Pulmonary artery endothelial cell (primary cell): ENCODE measurements around the gene MS4A5. TPM values are rescaled to one million over a fixed set of nuclear protein-coding genes. Genes with fewer than 3 reads are reported as not detected.
"Not testable (repeated sequence)": the region's sequence is repeated elsewhere in the genome, so short reads cannot be mapped to it uniquely, and the experiment has no call there.

Experiments
- DNase-seq: peaks from one replicate; pipeline ENCODE4 v3.0.0-alpha.2; 2011; ENCODE audit warnings: low read depth, low spot score
- total RNA-seq: library from RNA; depleted of rRNA; stranded (reverse); fragments of >200 nt; gene quantifications from 2 replicates; pipeline ENCODE4 v1.2.3, GENCODE V29; 2014

MS4A5 gene
- not detected in 2 replicates for total RNA-seq

DNA sequence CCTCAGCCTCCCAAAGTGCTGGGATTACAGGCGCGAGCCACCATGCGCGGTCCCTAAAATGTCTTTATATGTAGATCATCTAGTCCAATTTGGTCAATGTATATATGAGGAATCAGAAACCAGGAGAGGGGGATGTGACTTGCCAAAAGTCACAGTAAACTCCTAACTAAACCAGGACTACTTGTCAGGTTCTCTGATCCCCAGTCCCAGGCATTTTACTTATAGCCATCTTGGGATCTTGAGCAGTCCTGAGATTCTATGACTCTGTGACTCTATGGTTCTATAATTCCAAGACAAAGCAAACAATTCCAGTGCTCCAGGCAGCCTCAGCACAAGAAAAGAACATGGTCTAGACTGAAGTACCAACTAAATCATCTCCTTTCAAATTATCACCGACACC is at the start of gene MS4A5:
Gene MS4A5, plus strand, starts transcription at position 301 of the 400 bp plus-strand sequence. CDS start 103 bp downstream, outside the sequence.
- DNase-seq: no peak

DNA sequence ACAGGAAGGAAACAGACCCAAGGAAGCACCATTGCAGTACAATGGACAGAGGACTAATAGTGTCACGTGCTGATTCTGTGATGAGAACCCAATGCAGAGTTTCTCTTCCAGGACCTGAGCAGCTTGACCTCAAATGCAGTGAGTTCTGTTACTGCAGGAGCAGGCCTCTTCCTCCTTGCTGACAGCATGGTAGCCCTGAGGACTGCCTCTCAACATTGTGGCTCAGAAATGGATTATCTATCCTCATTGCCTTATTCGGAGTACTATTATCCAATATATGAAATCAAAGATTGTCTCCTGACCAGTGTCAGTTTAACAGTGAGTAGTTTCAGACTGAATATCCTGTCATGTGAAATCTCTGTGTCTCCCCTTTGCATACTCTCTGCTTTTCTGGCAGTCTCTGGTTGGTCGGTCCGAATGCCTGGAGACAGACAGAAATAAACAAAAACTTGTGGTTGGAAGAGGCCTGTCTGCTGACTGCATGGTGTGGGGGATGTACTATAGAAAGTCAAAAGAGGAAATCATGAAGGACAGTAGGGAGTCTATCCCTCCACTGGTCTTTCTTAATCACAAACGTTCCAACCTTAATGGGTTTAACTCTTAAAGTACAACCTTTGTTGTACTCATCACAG is 40.0 kb upstream of the MS4A5 start:
- no peak for DNase-seq

DNA sequence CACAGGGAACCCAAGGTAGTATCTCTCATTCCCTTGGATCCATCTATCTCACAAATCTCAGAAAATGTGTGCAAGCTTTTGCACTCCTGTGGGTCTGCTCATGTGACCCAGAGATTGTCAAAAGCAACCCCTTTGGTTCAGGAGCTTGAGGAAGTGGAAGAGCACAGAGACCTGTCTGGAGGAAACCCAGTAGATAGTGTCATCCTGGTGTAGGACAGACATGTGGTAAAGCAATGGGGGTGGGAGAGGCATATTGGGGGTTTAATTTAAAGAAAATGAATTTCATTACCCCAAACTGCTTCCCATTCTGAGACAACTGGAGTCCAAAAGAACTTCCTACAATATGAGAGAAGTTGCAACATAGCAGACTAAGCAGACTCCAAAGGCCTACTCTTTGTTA is 39.0 kb upstream of the MS4A5 start:
- DNase-seq: no peak

GRCh38 chr11:60392361-60392760 is 37.0 kb upstream of the MS4A5 start:
- no peak for DNase-seq

DNA sequence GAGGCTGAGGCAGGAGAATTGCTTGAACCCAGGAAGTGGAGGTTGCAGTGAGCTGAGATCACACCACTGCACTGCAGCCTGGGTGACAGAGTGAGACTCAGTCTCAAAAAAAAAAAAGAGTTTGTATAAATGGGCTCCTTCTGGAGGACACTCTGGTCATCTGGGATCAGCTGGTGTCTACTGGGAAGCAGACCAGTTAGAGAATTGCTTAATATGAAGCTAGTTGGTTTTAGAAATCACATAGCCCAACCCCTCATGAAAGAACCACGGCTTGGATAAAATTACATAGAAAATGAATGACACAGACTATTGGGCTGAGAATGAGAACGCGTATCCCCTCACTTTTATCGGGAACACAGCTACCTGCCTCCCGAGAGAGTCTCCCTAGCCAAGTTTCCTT is 36.4 kb upstream of the MS4A5 start:
- no peak for DNase-seq

- DNase-seq: no peak
These were observed 34.5 kb upstream of the MS4A5 start for GRCh38 chr11:60394666-60395380.

DNA sequence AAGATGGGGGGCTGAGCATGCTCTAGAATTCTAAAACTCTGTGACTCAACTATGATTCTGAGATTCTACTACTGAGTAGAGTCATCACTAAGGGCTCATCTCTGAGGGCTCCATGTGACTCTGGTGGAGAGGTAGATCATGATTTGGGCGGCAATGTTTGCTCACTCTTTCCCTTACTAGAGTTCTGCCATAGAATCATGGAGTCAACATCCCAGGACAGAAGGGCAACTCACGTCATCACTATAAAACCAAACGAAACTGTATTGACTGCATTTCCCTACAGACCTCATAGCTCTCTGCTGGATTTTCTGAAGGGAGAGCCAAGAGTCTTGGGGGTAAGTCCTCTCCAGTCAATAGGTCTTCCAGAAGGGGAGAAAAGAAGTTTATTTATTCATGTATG is 33.0 kb upstream of the MS4A5 start, which contains the start of gene MS4A14:
Gene MS4A14, plus strand, starts transcription at position 78 of the 400 bp plus-strand sequence. Its CDS starts 120 bp downstream, at position 198.
- DNase-seq: no peak

GRCh38 chr11:60396799-60397198 is 32.6 kb upstream of the MS4A5 start:
- DNase-seq: no peak

GRCh38 chr11:60420015-60420414 is 9.4 kb upstream of the MS4A5 start:
- DNase-seq: no peak

- DNase-seq: no peak
These were observed 6.8 kb upstream of the MS4A5 start for GRCh38 chr11:60422609-60423008.

- DNase-seq: no peak
These were observed 855 bp upstream of the MS4A5 start for GRCh38 chr11:60428517-60428916.

DNA sequence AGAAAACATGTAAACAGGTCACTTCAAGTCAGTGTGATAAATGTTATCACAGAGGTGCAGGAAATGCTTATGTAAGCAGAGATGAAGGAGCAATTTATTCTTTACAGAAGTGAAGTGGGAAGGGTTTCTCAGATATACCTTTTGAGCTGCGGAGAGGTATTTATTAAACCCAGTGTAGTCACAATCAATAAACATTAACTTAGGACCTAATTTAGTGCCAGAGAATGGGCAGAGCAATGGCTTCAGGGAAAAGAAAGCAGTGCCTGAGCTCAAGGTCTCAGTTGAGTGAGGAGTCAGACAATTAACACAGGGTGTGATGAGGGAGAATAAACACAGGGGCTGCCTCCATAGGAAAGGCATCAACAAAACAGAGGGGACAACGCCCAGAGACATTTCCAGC is 1.9 kb downstream of the MS4A5 start:
- DNase-seq: no peak

DNA sequence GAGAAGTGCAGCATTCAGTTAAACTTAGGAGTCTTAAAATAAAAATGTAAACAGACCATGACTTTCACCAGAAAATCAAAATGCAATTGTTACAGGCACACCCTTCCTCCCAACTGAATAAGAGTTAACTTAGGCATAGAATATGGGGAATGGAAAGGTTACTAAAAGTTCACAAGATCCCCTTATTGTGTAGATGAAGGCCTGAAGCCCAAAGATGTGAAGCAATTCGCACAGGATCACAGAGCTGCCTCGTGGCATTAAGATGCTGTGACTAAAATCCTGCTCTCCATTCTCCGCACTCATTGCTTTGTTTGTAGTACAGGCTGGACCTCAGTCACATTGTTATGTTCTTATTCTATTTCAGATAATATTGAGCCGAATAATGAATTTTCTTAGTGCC is 4.0 kb downstream of the MS4A5 start:
- DNase-seq: no peak

GRCh38 chr11:60447070-60447469 is 17.7 kb downstream of the MS4A5 start:
- DNase-seq: no peak

DNA sequence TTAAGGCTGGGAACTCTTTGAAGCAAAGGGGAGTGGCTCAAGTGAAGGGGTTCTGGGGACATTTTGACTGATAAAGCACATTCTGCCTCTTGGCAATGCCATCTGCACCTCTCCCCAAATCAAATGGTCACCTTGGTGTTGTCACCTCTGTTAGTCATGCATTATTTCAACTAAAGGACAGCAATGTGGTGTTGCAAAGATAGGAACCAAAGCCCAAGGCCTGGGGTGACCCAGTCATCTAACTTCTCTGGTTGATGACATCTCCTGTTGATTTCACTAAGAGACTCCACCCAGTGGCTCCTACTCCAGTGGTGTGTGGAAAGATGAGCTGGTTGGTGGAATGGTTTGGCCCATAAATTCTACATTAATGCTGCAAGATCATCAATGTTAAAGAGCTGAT is 18.5 kb downstream of the MS4A5 start:
- DNase-seq: no peak

DNA sequence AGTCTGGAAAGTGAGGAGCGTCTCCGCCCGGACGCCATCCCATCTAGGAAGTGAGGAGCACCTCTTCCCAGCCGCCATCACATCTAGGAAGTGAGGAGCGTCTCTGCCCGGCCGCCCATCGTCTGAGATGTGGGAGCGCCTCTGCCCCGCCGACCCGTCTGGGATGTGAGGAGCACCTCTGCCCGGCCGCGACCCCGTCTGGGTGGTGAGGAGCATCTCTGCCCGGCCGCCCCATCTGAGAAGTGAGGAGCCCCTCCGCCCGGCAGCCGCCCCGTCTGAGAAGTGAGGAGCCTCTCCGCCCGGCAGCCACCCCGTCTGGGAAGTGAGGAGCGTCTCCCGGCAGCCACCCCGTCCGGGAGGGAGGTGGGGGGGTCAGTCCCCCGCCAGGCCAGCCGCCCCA is 21.8 kb downstream of the MS4A5 start:
- DNase-seq: not testable (repeated sequence)

DNA sequence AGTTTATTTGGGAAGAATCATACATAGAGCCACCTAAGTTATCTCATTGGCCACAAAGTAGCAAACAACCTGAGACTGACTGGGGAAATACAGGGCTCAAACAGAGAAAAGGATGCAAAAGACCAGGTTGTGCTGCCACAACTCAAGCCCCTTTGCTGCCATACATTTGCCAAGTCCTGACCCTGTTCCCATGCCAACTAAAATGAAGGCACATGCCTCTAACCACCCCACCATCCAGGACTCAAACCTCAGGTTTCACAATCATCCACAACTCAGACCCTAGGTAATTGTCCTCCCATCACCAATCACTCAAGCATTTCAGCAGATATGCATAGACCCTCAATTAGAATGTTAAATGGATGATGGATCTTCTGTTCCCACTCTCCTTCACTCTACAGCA is 24.8 kb downstream of the MS4A5 start:
- DNase-seq: no peak

- DNase-seq: no peak
These were observed 26.2 kb downstream of the MS4A5 start, which contains the start of gene MS4A1 for GRCh38 chr11:60455531-60456042. TSS of gene MS4A1 (plus strand) at chr11:60455847. CDS start at chr11:60462375, 6,528 bp downstream.

DNA sequence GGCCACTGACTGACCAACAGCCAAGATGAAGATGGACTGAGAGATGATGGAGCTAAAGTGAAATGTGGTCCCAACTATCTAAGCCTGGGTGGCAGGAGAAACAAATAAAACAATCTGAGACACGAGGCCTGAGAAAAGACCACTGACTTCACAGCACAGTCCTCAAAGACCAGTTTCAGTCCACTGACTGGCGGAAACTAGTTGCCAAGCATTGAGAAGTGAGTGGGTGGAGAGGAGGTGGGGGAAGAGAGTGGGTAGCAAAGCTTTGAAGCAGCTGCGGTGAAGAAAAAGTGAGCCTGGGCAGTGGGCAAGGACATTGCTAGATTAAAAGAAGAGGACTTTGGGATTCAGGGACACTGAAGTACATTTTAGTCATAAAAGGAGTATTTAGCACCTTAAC is 28.2 kb downstream of the MS4A5 start:
- DNase-seq: no peak

DNA sequence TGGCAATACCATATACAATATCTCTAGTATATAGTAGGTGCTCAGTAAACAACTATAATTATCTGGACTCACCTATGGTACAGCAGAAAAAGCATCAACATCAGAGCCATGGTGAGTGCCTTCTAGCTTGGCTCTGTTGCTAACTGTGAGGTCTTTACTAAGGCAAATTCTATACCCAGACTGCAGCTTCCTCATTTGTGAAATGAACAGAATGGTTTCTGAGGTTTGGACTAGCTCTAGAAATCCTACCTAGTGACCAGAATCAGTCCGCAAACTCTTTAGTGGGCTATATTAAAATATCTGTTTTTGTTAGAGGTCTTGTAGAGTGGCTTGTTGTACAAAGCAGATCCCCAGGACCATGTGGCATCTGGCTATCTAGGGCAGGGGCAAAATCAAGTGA is 30.0 kb downstream of the MS4A5 start:
- DNase-seq: no peak

DNA sequence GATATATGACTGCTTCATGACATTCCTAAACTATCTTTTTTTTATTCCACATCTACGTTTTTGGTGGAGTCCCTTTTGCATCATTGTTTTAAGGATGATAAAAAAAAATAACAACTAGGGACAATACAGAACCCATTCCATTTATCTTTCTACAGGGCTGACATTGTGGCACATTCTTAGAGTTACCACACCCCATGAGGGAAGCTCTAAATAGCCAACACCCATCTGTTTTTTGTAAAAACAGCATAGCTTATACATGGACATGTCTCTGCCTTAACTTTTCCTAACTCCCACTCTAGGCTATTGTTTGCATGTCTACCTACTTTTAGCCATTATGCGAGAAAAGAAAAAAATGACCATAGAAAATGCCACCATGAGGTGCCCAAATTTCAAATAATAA is 39.5 kb downstream of the MS4A5 start:
- no peak for DNase-seq

GRCh38 chr11:60469723-60470122 is 40.4 kb downstream of the MS4A5 start:
- DNase-seq: no peak

DNA sequence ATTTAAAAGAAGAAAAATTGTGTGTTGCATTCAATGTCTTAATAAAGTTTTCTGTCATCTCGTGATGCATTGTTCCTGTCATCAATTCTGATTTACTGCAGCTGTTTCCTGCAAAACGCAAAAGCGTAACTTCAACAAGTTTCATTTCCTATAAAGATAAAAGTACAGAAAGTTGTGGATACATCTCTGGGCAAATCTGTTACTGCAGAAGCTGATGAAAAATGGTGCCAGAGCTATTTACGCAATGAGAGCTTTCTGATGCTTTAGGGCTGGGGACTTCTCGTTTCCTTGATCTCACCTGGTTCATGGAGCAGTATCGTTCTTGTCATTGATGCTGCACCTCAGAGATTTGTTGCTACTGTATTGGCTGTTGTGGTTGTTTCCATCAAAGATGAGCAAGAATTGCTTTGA is 47.7 kb downstream of the MS4A5 start:
- DNase-seq: no peak
